Measurements from ENCODE around the gene KLHDC4. TPM values are rescaled to one million over a fixed set of nuclear protein-coding genes. Genes with fewer than 3 reads are reported as not detected.
"Not testable (repeated sequence)": the region's sequence is repeated elsewhere in the genome, so short reads cannot be mapped to it uniquely, and the experiment has no call there.

Gene KLHDC4
- total and polyA plus RNA-seq, 2 donors from 2014 or later = 25.0 to 42.2 TPM

DNA sequence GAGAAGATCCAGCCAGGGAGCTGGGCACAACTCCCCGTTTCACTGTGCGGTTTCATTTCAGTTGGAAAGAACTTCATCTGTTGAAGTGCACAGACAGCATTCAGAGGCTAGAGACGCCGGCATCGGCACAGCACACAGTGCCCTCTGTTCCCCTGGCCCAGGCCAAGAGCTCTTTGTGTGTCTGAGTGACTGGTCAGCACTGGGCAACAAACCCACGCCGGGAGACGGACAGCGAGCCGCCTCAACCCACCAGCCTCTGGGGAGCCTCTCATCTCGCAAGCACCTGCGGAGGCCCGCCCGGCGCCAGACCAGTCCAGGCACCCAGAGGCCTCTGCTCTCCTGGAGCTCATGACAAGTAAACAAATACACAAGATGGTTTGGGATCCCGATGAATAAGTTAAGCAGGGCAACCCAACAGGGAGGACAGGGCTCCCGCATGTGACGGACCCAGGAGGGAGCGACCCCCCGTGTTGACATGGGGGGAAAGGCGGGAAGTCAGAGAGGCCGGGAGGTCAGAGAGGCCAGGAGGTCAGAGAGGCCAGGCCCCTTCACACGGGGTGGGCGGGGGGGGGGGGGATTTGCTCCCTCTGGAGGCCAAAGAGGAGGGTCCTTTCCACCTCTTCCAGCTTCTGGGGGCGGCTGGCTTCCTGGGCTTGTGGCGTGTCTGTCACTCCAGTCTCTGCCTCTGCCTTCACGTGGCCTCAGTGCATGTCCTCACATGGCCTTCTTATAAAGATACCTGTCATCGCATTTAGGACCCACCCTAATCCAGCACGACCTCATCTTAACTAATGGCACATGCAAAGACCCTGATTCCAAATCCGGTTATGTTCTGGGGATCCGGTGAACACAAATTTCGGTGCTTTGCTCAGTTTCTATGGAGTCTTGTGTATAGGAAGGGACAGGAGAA lies 25.8 kb upstream of the KLHDC4 start:
- Histone ChIP-seq H3K4me3 (ENCODE audit: low read length in 3 of 3) (no peak overlapping the region), H3K36me3 (ENCODE audit: control insufficient read depth in 2 of 3, insufficient read depth in 3 of 3, low read length in 3 of 3) (no peaks in the 10 kb centered on the region), H3K9me3 (ENCODE audit: control insufficient read depth in 2 of 3, insufficient read depth in 1 of 3, low read length in 3 of 3) (no peaks in the 10 kb centered on the region), H3K9ac (ENCODE audit: low read length in 3 of 3) (no peak overlapping the region), H3K27me3 (ENCODE audit: control insufficient read depth, insufficient read depth, low read length) (no peaks in the 10 kb centered on the region), H3K27ac (ENCODE audit: low read depth in 2 of 2, low read length in 2 of 2) (no peak overlapping the region), H3K4me1 (ENCODE audit: control insufficient read depth in 2 of 3, insufficient read depth in 2 of 3, low read depth in 1 of 3, low read length in 3 of 3) (peaks cover 0 to 8% (median 6%) of the 10 kb centered on the region in 3 donors)
- TF ChIP-seq, protein P1, sequence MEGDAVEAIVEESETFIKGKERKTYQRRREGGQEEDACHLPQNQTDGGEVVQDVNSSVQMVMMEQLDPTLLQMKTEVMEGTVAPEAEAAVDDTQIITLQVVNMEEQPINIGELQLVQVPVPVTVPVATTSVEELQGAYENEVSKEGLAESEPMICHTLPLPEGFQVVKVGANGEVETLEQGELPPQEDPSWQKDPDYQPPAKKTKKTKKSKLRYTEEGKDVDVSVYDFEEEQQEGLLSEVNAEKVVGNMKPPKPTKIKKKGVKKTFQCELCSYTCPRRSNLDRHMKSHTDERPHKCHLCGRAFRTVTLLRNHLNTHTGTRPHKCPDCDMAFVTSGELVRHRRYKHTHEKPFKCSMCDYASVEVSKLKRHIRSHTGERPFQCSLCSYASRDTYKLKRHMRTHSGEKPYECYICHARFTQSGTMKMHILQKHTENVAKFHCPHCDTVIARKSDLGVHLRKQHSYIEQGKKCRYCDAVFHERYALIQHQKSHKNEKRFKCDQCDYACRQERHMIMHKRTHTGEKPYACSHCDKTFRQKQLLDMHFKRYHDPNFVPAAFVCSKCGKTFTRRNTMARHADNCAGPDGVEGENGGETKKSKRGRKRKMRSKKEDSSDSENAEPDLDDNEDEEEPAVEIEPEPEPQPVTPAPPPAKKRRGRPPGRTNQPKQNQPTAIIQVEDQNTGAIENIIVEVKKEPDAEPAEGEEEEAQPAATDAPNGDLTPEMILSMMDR (IDR thresholded peaks at IDR 0.05; ENCODE audit: borderline replicate concordance, extremely low read depth, insufficient read depth) = no peak
- intact Hi-C loops (cut with DNase I) = no loop called here
- DNase-seq = no peak
- FAIRE-seq = no peak

DNA sequence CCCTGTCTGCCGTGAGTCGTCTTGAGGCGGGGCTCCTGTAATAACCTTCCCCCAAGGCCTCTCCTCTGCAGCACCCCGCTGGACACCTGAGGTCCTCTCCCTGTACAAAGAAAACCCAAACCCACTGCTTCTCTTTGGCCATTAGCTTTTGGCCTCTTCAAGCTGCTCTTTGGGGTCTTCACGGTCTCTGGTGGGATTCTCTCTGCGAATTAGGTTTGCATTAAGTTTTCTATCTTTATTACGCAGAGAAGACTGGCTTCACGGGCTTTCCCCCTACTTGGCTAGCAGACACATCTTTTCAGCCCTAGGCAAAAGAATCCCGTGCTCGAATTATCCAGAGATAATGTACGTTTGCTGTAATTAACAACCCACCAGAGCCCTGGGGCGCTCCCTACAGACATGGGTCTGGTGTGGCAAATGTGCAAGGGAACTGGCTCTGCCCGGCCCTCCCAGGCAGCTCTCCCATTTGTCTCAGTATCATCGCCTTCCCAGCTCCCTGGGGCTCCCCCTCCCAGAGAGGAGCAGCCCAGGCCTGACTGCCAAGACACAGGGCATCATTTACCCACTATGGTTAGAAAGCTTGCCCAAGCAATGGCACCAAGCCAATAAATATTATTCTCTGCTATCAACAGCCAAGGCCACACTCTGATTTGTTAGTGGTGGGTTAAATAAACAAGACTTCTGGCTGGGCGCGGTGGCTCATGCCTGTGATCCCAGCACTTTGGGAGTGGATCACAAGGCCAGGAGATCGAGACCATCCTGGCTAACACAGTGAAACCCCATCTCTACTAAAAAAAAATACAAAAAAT lies 24.7 kb upstream of the KLHDC4 start:
- H3K9ac ChIP-seq (ENCODE audit: low read length in 3 of 3) = no peak overlapping the region
- DNase-seq = no peak

GRCh38 chr16:87789437-87790291 lies 23.9 kb upstream of the KLHDC4 start:
- H3K4me1 ChIP-seq (ENCODE audit: control insufficient read depth in 2 of 3, insufficient read depth in 2 of 3, low read depth in 1 of 3, low read length in 3 of 3) = peaks cover 0 to 8% (median 6%) of the 10 kb centered on the region in 3 donors
- FAIRE-seq = no peak
- H3K27me3 ChIP-seq (ENCODE audit: control insufficient read depth, insufficient read depth, low read length) = no peaks in the 10 kb centered on the region
- H3K36me3 ChIP-seq (ENCODE audit: control insufficient read depth in 2 of 3, insufficient read depth in 3 of 3, low read length in 3 of 3) = no peaks in the 10 kb centered on the region
- no peak overlapping the region for H3K9ac ChIP-seq (ENCODE audit: low read length in 3 of 3)
- DNase-seq = peak in 2 of 5 donors; percentile 14 to 87
- TF ChIP-seq, protein P1 (IDR thresholded peaks at IDR 0.05; ENCODE audit: borderline replicate concordance, extremely low read depth, insufficient read depth) = no peak
- no peaks in the 10 kb centered on the region for H3K9me3 ChIP-seq (ENCODE audit: control insufficient read depth in 2 of 3, insufficient read depth in 1 of 3, low read length in 3 of 3)
- peak overlapping the region; percentile 28 to 78 for H3K27ac ChIP-seq (ENCODE audit: low read depth in 2 of 2, low read length in 2 of 2)
- intact Hi-C loops (cut with DNase I) = no loop called here
- H3K4me3 ChIP-seq (ENCODE audit: low read length in 3 of 3) = no peak overlapping the region

More for the DNA sequence above, 24.7 kb upstream of the KLHDC4 start:
- FAIRE-seq = no peak
- Histone ChIP-seq H3K27ac (ENCODE audit: low read depth in 2 of 2, low read length in 2 of 2) (peak overlapping the region; percentile 28 to 78), H3K9me3 (ENCODE audit: control insufficient read depth in 2 of 3, insufficient read depth in 1 of 3, low read length in 3 of 3) (no peaks in the 10 kb centered on the region), H3K4me3 (ENCODE audit: low read length in 3 of 3) (no peak overlapping the region), H3K4me1 (ENCODE audit: control insufficient read depth in 2 of 3, insufficient read depth in 2 of 3, low read depth in 1 of 3, low read length in 3 of 3) (peaks cover 0 to 8% (median 6%) of the 10 kb centered on the region in 3 donors), H3K27me3 (ENCODE audit: control insufficient read depth, insufficient read depth, low read length) (no peaks in the 10 kb centered on the region), H3K36me3 (ENCODE audit: control insufficient read depth in 2 of 3, insufficient read depth in 3 of 3, low read length in 3 of 3) (no peaks in the 10 kb centered on the region)
- intact Hi-C loops (cut with DNase I) = no loop called here
- TF ChIP-seq, protein P1 (IDR thresholded peaks at IDR 0.05; ENCODE audit: borderline replicate concordance, extremely low read depth, insufficient read depth) = no peak

DNA sequence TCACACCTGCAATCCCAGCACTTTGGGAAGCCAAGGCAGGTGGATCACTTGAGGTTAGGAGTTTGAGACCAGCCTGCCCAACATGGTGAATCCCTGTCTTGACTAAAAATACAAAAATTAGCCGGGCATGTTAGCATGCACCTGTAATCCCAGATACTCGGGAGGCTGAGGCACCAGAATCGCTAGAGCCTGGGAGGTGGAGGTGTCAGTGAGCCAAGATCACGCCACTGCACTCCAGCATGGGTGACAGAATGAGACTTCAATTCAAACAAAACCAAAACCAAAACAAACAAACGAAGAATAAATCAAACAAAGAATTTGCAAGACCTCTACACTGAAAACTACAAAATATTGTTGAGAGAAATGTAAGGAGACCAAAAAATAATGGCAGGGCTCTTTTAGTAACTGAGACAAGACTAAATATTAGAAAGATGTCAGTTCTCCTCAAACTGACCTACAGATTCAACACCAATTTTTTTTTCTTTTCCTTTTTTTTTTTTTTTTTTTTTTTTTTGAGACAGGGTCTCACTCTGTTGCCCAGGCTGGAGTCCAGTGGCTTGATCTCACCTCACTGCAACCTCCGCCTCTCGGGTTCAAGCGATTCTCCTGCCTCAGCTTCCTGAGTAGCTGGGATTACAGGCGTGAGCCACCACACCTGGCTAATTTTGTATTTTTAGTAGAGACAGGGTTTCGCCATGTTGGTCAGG lies 23.1 kb upstream of the KLHDC4 start:
- H3K27me3 ChIP-seq (ENCODE audit: control insufficient read depth, insufficient read depth, low read length); DNase-seq; H3K4me1 ChIP-seq (ENCODE audit: control insufficient read depth in 2 of 3, insufficient read depth in 2 of 3, low read depth in 1 of 3, low read length in 3 of 3); FAIRE-seq; H3K4me3 ChIP-seq (ENCODE audit: low read length in 3 of 3); H3K9me3 ChIP-seq (ENCODE audit: control insufficient read depth in 2 of 3, insufficient read depth in 1 of 3, low read length in 3 of 3); H3K9ac ChIP-seq (ENCODE audit: low read length in 3 of 3); intact Hi-C loops (cut with DNase I); H3K36me3 ChIP-seq (ENCODE audit: control insufficient read depth in 2 of 3, insufficient read depth in 3 of 3, low read length in 3 of 3): not testable (repeated sequence)
- H3K27ac ChIP-seq (ENCODE audit: low read depth in 2 of 2, low read length in 2 of 2) = peak overlapping the region in 1 of 2 donors; percentile 78
